H9 (cell line): ENCODE measurements around the gene DUSP7. TPM values are rescaled to one million over a fixed set of nuclear protein-coding genes. Genes with fewer than 3 reads are reported as not detected.

ENCODE experiments used
- DNase-seq: peaks from one replicate; pipeline ENCODE4 v3.0.0-alpha.2; 2017
- H2AFZ ChIP-seq: one replicate; pipeline ENCODE4 v1.6.1; 2013; ENCODE audit warnings: mild to moderate bottlenecking, low read length, control low read depth, moderate library complexity
- H2AK5ac ChIP-seq: 2 replicates; pipeline ENCODE4 v1.6.1; 2013; ENCODE audit warnings: low read length, control low read depth, mixed read lengths; ENCODE audit not compliant: insufficient read length
- H2BK120ac ChIP-seq: one replicate; pipeline ENCODE4 v1.6.1; 2013; ENCODE audit warnings: low read depth, mild to moderate bottlenecking, low read length, control low read depth, inconsistent platforms; ENCODE audit not compliant: poor library complexity, severe bottlenecking
- H2BK12ac ChIP-seq: 2 replicates; pipeline ENCODE4 v1.6.1; 2013; ENCODE audit warnings: low read length, control low read depth, mixed read lengths, low read depth; ENCODE audit not compliant: insufficient read length
- H2BK15ac ChIP-seq: 2 replicates; pipeline ENCODE4 v1.6.1; 2013; ENCODE audit warnings: low read depth, low read length, control low read depth
- H2BK20ac ChIP-seq: one replicate; pipeline ENCODE4 v1.6.1; 2013; ENCODE audit warnings: low read depth, mild to moderate bottlenecking, low read length, control low read depth, inconsistent platforms; ENCODE audit not compliant: poor library complexity, severe bottlenecking
- H2BK5ac ChIP-seq: 2 replicates; pipeline ENCODE4 v1.6.1; 2013; ENCODE audit warnings: low read length, control low read depth, mixed read lengths; ENCODE audit not compliant: insufficient read length
- H3K14ac ChIP-seq: 2 replicates; pipeline ENCODE4 v1.6.1; 2013; ENCODE audit warnings: low read length, control low read depth; ENCODE audit not compliant: insufficient read depth
- H3K18ac ChIP-seq: 2 replicates; pipeline ENCODE4 v1.6.1; 2013; ENCODE audit warnings: low read depth, mild to moderate bottlenecking, mixed read lengths, low read length, control low read depth; ENCODE audit not compliant: insufficient read length
- H3K23ac ChIP-seq: 2 replicates; pipeline ENCODE4 v1.6.1; 2013; ENCODE audit warnings: low read length, control low read depth, mixed read lengths, low read depth; ENCODE audit not compliant: insufficient read length
- H3K23me2 ChIP-seq: 2 replicates; pipeline ENCODE4 v1.6.1; 2013; ENCODE audit warnings: low read depth, mild to moderate bottlenecking, mixed read lengths, low read length, control low read depth; ENCODE audit not compliant: insufficient read length, poor library complexity, severe bottlenecking
- H3K27ac ChIP-seq: 2 replicates; pipeline ENCODE4 v1.5.1; 2013; ENCODE audit warnings: low read length, control low read depth, mixed read lengths, low read depth; ENCODE audit not compliant: insufficient read length
- H3K27me3 ChIP-seq: 2 replicates; pipeline ENCODE4 v1.6.1; 2013; ENCODE audit warnings: low read length, control low read depth, inconsistent platforms; ENCODE audit not compliant: insufficient read depth
- H3K4ac ChIP-seq: 2 replicates; pipeline ENCODE4 v1.6.1; 2013; ENCODE audit warnings: low read depth, mild to moderate bottlenecking, control low read depth, inconsistent platforms, low read length, moderate library complexity
- H3K4me1 ChIP-seq: 2 replicates; pipeline ENCODE4 v1.6.1; 2013; ENCODE audit warnings: low read length, control low read depth, inconsistent platforms; ENCODE audit not compliant: insufficient read depth
- H3K4me2 ChIP-seq: 2 replicates; pipeline ENCODE4 v1.6.1; 2013; ENCODE audit warnings: low read length, control low read depth, mixed read lengths; ENCODE audit not compliant: insufficient read length, insufficient read depth
- H3K56ac ChIP-seq: 2 replicates; pipeline ENCODE4 v1.6.1; 2013; ENCODE audit warnings: low read depth, mild to moderate bottlenecking, mixed read lengths, low read length, control low read depth; ENCODE audit not compliant: insufficient read length
- H3K79me1 ChIP-seq: 2 replicates; pipeline ENCODE4 v1.6.1; 2013; ENCODE audit warnings: low read depth, mild to moderate bottlenecking, moderate library complexity, low read length, control low read depth, inconsistent platforms; ENCODE audit not compliant: insufficient read depth, poor library complexity, severe bottlenecking
- H3K79me2 ChIP-seq: 2 replicates; pipeline ENCODE4 v1.6.1; 2013; ENCODE audit warnings: low read length, control low read depth, inconsistent platforms; ENCODE audit not compliant: insufficient read depth
- H3K9ac ChIP-seq: 2 replicates; pipeline ENCODE4 v1.6.1; 2013; ENCODE audit warnings: low read length, control low read depth, mixed read lengths; ENCODE audit not compliant: insufficient read length; ENCODE audit errors: extremely low read depth
- H3K9me3 ChIP-seq: one replicate; pipeline ENCODE4 v1.6.1; 2013; ENCODE audit warnings: low read depth, low read length, inconsistent platforms; ENCODE audit not compliant: control insufficient read depth
- H3T11ph ChIP-seq: one replicate; pipeline ENCODE4 v1.6.1; 2013; ENCODE audit warnings: mild to moderate bottlenecking, low read length, control low read depth, inconsistent platforms
- H4K20me1 ChIP-seq: one replicate; pipeline ENCODE4 v1.6.1; 2013; ENCODE audit not compliant: control insufficient read depth, insufficient read length, insufficient read depth
- H4K5ac ChIP-seq: 2 replicates; pipeline ENCODE4 v1.6.1; 2013; ENCODE audit warnings: low read depth, mild to moderate bottlenecking, mixed read lengths, low read length, control low read depth; ENCODE audit not compliant: insufficient read length
- H4K8ac ChIP-seq: replicated peaks from 2 replicates; pipeline ENCODE4 v1.6.1; 2013; ENCODE audit warnings: low read length, control low read depth, mixed read lengths, low read depth; ENCODE audit not compliant: insufficient read length
- H4K91ac ChIP-seq: 2 replicates; pipeline ENCODE4 v1.6.1; 2013; ENCODE audit warnings: low read depth, mild to moderate bottlenecking, moderate library complexity, mixed read lengths, low read length, control low read depth; ENCODE audit not compliant: insufficient read length
- H3K27ac Mint-ChIP-seq, 3 experiments: 2 replicates in 2 of 3; 3 replicates in 1 of 3; pipeline ENCODE4 v1.8.0; 2020 to 2021; ENCODE audit warnings: mixed read lengths in 3 of 3, mild to moderate bottlenecking in 1 of 3, moderate library complexity in 1 of 3
- H3K27me3 Mint-ChIP-seq: 2 replicates; pipeline ENCODE4 v1.8.0; 2021; ENCODE audit warnings: low read depth, mild to moderate bottlenecking, moderate library complexity, mixed read lengths
- H3K36me3 Mint-ChIP-seq, 3 experiments: 2 replicates in 2 of 3; 3 replicates in 1 of 3; pipeline ENCODE4 v1.8.0; 2020 to 2021; ENCODE audit warnings: low read depth in 3 of 3, mixed read lengths in 3 of 3; ENCODE audit not compliant: insufficient read depth in 1 of 3
- H3K4me1 Mint-ChIP-seq, 2 experiments: 2 replicates each; pipeline ENCODE4 v1.8.0; 2020; ENCODE audit warnings: mixed read lengths in 2 of 2
- H3K4me3 Mint-ChIP-seq, 2 experiments: 2 replicates in 1 of 2; 3 replicates in 1 of 2; pipeline ENCODE4 v1.8.0; 2020 to 2021; ENCODE audit warnings: mild to moderate bottlenecking in 2 of 2, mixed read lengths in 2 of 2, moderate library complexity in 1 of 2
- H3K9me3 Mint-ChIP-seq, 2 experiments: 2 replicates in 1 of 2; 3 replicates in 1 of 2; pipeline ENCODE4 v1.8.0; 2020; ENCODE audit warnings: mild to moderate bottlenecking in 2 of 2, mixed read lengths in 2 of 2, moderate library complexity in 1 of 2
- CTCF ChIP-seq: fragments of 200-600 bp; sonication (generic); conservative IDR thresholded peaks from 3 replicates; pipeline ENCODE4 v1.8.0; 2021; ENCODE audit warnings: antibody characterized with exemption, mild to moderate bottlenecking
- WGBS: extraction: QIAGEN DNeasy Blood & Tissue Kit; methylation state at CpG from one replicate; pipeline ENCODE4 v1.1.7; 2013; ENCODE audit warnings: missing lambda C conversion rate, low lambda C conversion rate, mixed read lengths; ENCODE audit not compliant: insufficient read length; ENCODE audit errors: extremely low coverage; 5-methylcytosine and 5-hydroxymethylcytosine counted together
- total RNA-seq: library from RNA; stranded (reverse); gene quantifications from 2 replicates; pipeline ENCODE4 v1.2.1, GENCODE V29; 2021

The DUSP7 gene
- total RNA-seq, 1 experiment from 2014 or later: 24.0 TPM

- H2BK120ac ChIP-seq: no peak overlapping the region
- no peaks in the 10 kb centered on the region for H4K20me1 ChIP-seq
- no peak overlapping the region for H2BK12ac ChIP-seq
- H3K4ac ChIP-seq: no peak overlapping the region
- H3K27ac Mint-ChIP-seq: no peak overlapping the region
- H4K91ac ChIP-seq: no peak overlapping the region
- H3K9me3 Mint-ChIP-seq: no peaks in the 10 kb centered on the region
- no peak overlapping the region for H3K27ac ChIP-seq
- TF ChIP-seq CTCF: no peak
- peaks cover 10 to 27% (median 23%) of the 10 kb centered on the region in 3 experiments; a peak in 6 of 7 replicates for H3K36me3 Mint-ChIP-seq
- no peaks in the 10 kb centered on the region for H3K79me2 ChIP-seq
- no peak overlapping the region for H3K18ac ChIP-seq
- no peak overlapping the region for H3T11ph ChIP-seq
- H3K4me3 Mint-ChIP-seq: no peak overlapping the region
- H2BK20ac ChIP-seq: no peak overlapping the region
- DNase-seq: no peak
- H3K4me1 ChIP-seq: no peaks in the 10 kb centered on the region
- no peaks in the 10 kb centered on the region for H3K9me3 ChIP-seq
- H2BK5ac ChIP-seq: no peak overlapping the region
- peaks cover 6 to 24% of the 10 kb centered on the region in 2 experiments for H3K4me1 Mint-ChIP-seq
- no peak overlapping the region for H3K23ac ChIP-seq
- H3K9ac ChIP-seq: no peak overlapping the region
- no peak overlapping the region for H3K4me2 ChIP-seq
- no peak overlapping the region for H2AFZ ChIP-seq
- no peaks in the 10 kb centered on the region for H3K23me2 ChIP-seq
- H3K27me3 Mint-ChIP-seq: no peaks in the 10 kb centered on the region
- H3K14ac ChIP-seq: no peak overlapping the region
- no peak overlapping the region for H4K5ac ChIP-seq
- no peaks in the 10 kb centered on the region for H3K27me3 ChIP-seq
- no peak overlapping the region for H2BK15ac ChIP-seq
- no peaks in the 10 kb centered on the region for H3K79me1 ChIP-seq
- no peak overlapping the region for H4K8ac ChIP-seq
- WGBS: no CpG with 5 or more reads among the region's 1 CpG
- no peak overlapping the region for H3K56ac ChIP-seq
- H2AK5ac ChIP-seq: no peak overlapping the region
These were observed 35.9 kb upstream of the DUSP7 start for GRCh38 chr3:52092271-52092660.
